DOHH2 (cell line): ENCODE data around the gene CYP4F2.
"Not testable (repeated sequence)": the region's sequence is repeated elsewhere in the genome, so short reads cannot be mapped to it uniquely, and the experiment has no call there.

ENCODE experiments used
- H3F3A ChIP-seq: fragments of 200-600 bp; sonication (generic), shearing (Covaris generic); 2 replicates; pipeline ENCODE4 v1.6.0; 2016; ENCODE audit warnings: antibody characterized with exemption, mild to moderate bottlenecking; ENCODE audit not compliant: control insufficient read depth, insufficient read depth
- H3K27ac ChIP-seq: fragments of 200-600 bp; sonication (generic); 2 replicates; pipeline ENCODE4 v1.5.1; 2014; ENCODE audit warnings: low read depth, mild to moderate bottlenecking, low read length, moderate library complexity
- H3K27me3 ChIP-seq: fragments of 200-600 bp; sonication (generic); 2 replicates; pipeline ENCODE4 v1.6.1; 2014; ENCODE audit warnings: mild to moderate bottlenecking, low read length, mixed read lengths; ENCODE audit not compliant: control insufficient read depth
- H3K36me3 ChIP-seq: fragments of 200-600 bp; sonication (generic); 2 replicates; pipeline ENCODE4 v1.6.1; 2014; ENCODE audit warnings: mild to moderate bottlenecking, low read length, moderate library complexity, mixed read lengths; ENCODE audit not compliant: control insufficient read depth
- H3K4me1 ChIP-seq: fragments of 200-600 bp; sonication (generic); 2 replicates; pipeline ENCODE4 v1.6.1; 2014; ENCODE audit warnings: mild to moderate bottlenecking, low read length, mixed read lengths; ENCODE audit not compliant: control insufficient read depth
- H3K4me2 ChIP-seq: fragments of 200-600 bp; sonication (generic); 2 replicates; pipeline ENCODE4 v1.6.0; 2014; ENCODE audit warnings: mild to moderate bottlenecking, low read length, moderate library complexity
- H3K4me3 ChIP-seq: fragments of 200-600 bp; sonication (generic); 2 replicates; pipeline ENCODE4 v1.5.1; 2014; ENCODE audit warnings: mild to moderate bottlenecking, low read length, mixed read lengths
- H3K79me2 ChIP-seq: fragments of 200-600 bp; sonication (generic); 2 replicates; pipeline ENCODE4 v1.6.1; 2014; ENCODE audit warnings: mild to moderate bottlenecking, low read length, mixed read lengths; ENCODE audit not compliant: control insufficient read depth
- H3K9me2 ChIP-seq: fragments of 200-600 bp; sonication (generic); replicated peaks from 2 replicates; pipeline ENCODE4 v1.6.1; 2014; ENCODE audit warnings: mild to moderate bottlenecking, low read length, mixed read lengths; ENCODE audit not compliant: control insufficient read depth
- H3K9me3 ChIP-seq: fragments of 200-600 bp; sonication (generic); 2 replicates; pipeline ENCODE4 v1.6.1; 2014; ENCODE audit warnings: antibody characterized with exemption, low read length, mixed read lengths; ENCODE audit not compliant: control insufficient read depth, insufficient read depth
- H4K20me1 ChIP-seq: fragments of 200-600 bp; sonication (generic); 2 replicates; pipeline ENCODE4 v1.6.0; 2014; ENCODE audit warnings: low read depth, mild to moderate bottlenecking, antibody characterized with exemption, low read length, moderate library complexity; ENCODE audit not compliant: control insufficient read depth, insufficient read depth
- CTCF ChIP-seq: fragments of 200-600 bp; sonication (generic); IDR thresholded peaks from one replicate; pipeline ENCODE4 v1.5.1; 2014; ENCODE audit warnings: antibody characterized with exemption, mild to moderate bottlenecking, low read depth, low read length; ENCODE audit not compliant: poor library complexity, severe bottlenecking
- EZH2phosphoT487 ChIP-seq: fragments of 200-600 bp; sonication (generic); IDR thresholded peaks from 2 replicates; pipeline ENCODE4 v1.6.1; 2017; ENCODE audit warnings: borderline replicate concordance, mild to moderate bottlenecking, antibody characterized with exemption, low read length, moderate library complexity, mixed read lengths

Gene CYP4F2

GRCh38 chr19:15902254-15902653 lies 4.4 kb upstream of the CYP4F2 start:
- no peak overlapping the region for H3K4me3 ChIP-seq
- no peaks in the 10 kb centered on the region for H3K36me3 ChIP-seq
- no peaks in the 10 kb centered on the region for H3K4me1 ChIP-seq
- TF ChIP-seq CTCF (no peak), EZH2phosphoT487 (no peak)
- H3K4me2 ChIP-seq = no peak overlapping the region
- no peaks in the 10 kb centered on the region for H3F3A ChIP-seq
- no peaks in the 10 kb centered on the region for H3K9me3 ChIP-seq
- no peak overlapping the region for H3K27ac ChIP-seq
- no peaks in the 10 kb centered on the region; the same call in 1 of the 2 replicates for H3K27me3 ChIP-seq
- H3K79me2 ChIP-seq = no peaks in the 10 kb centered on the region
- no peaks in the 10 kb centered on the region for H4K20me1 ChIP-seq
- no peaks in the 10 kb centered on the region for H3K9me2 ChIP-seq

GRCh38 chr19:15900504-15900903 lies 2.6 kb upstream of the CYP4F2 start:
- Histone ChIP-seq H3K4me1 (no peaks in the 10 kb centered on the region), H3K4me3 (no peak overlapping the region), H3K9me3 (no peaks in the 10 kb centered on the region), H3F3A (no peaks in the 10 kb centered on the region), H4K20me1 (no peaks in the 10 kb centered on the region), H3K79me2 (no peaks in the 10 kb centered on the region), H3K27me3 (no peaks in the 10 kb centered on the region; the same call in 1 of the 2 replicates), H3K27ac (no peak overlapping the region), H3K36me3 (no peaks in the 10 kb centered on the region), H3K9me2 (no peaks in the 10 kb centered on the region), H3K4me2 (no peak overlapping the region)
- no peak for TF ChIP-seq EZH2phosphoT487
- no peak for TF ChIP-seq CTCF

- not testable (repeated sequence) for H3F3A ChIP-seq, H4K20me1 ChIP-seq, H3K36me3 ChIP-seq, H3K9me2 ChIP-seq, H3K9me3 ChIP-seq, H3K4me1 ChIP-seq, H3K4me2 ChIP-seq, H3K4me3 ChIP-seq, H3K27me3 ChIP-seq, H3K27ac ChIP-seq, H3K79me2 ChIP-seq
These were observed 2.2 kb upstream of the CYP4F2 start for GRCh38 chr19:15900032-15900431.

GRCh38 chr19:15899561-15899960 lies 1.7 kb upstream of the CYP4F2 start:
- H3K9me3 ChIP-seq, H3K27ac ChIP-seq, H3K9me2 ChIP-seq, H3K79me2 ChIP-seq, H3K4me1 ChIP-seq, H4K20me1 ChIP-seq, H3K36me3 ChIP-seq, H3K4me2 ChIP-seq, H3K4me3 ChIP-seq, H3K27me3 ChIP-seq, H3F3A ChIP-seq: not testable (repeated sequence)
